ENCODE data around the gene PZP.
"Not testable (repeated sequence)": the region's sequence is repeated elsewhere in the genome, so short reads cannot be mapped to it uniquely, and the experiment has no call there.

PZP gene

GRCh38 chr12:9180810-9181209 is 27.4 kb downstream of the PZP start:
- Histone ChIP-seq H3K79me1 (ENCODE audit: low read length) (no peaks in the 10 kb centered on the region), H3K4me2 (ENCODE audit: low read length) (no peak overlapping the region), H3K4ac (ENCODE audit: low read depth, low read length) (no peak overlapping the region), H3K9ac (ENCODE audit: low read length) (no peak overlapping the region), H2AK5ac (ENCODE audit: low read length) (no peak overlapping the region), H3K27me3 (ENCODE audit: insufficient read depth, low read length, poor library complexity) (no peaks in the 10 kb centered on the region), H3K27ac (ENCODE audit: low read depth, low read length) (no peak overlapping the region), H3K23ac (ENCODE audit: low read length) (no peak overlapping the region), H3K18ac (ENCODE audit: low read length) (no peak overlapping the region), H4K8ac (ENCODE audit: low read depth, low read length) (no peak overlapping the region), H3K4me3 (ENCODE audit: low read length) (no peak overlapping the region), H2BK5ac (ENCODE audit: low read length) (no peak overlapping the region), H3K79me2 (ENCODE audit: control insufficient read depth, insufficient read depth, low read length) (no peaks in the 10 kb centered on the region), H3K56ac (ENCODE audit: low read length) (no peak overlapping the region), H3K36me3 (ENCODE audit: control insufficient read depth, insufficient read depth, low read length) (no peaks in the 10 kb centered on the region), H2BK120ac (ENCODE audit: low read depth, low read length) (no peak overlapping the region), H3K4me1 (ENCODE audit: control insufficient read depth, low read depth, low read length) (no peaks in the 10 kb centered on the region), H4K5ac (ENCODE audit: low read length) (no peak overlapping the region), H2BK15ac (replicated peaks; ENCODE audit: low read depth) (no peak overlapping the region)
- no peak for DNase-seq
- no CpG with 5 or more reads among the region's 4 CpGs for WGBS (ENCODE audit: extremely low coverage, insufficient coverage, low lambda C conversion rate)

GRCh38 chr12:9179781-9180180 is 28.4 kb downstream of the PZP start:
- Histone ChIP-seq H2BK120ac (ENCODE audit: low read depth, low read length) (no peak overlapping the region), H3K9ac (ENCODE audit: low read length) (no peak overlapping the region), H3K56ac (ENCODE audit: low read length) (no peak overlapping the region), H3K4me3 (ENCODE audit: low read length) (no peak overlapping the region), H3K79me2 (ENCODE audit: control insufficient read depth, insufficient read depth, low read length) (no peaks in the 10 kb centered on the region), H3K79me1 (ENCODE audit: low read length) (no peaks in the 10 kb centered on the region), H2BK15ac (replicated peaks; ENCODE audit: low read depth) (no peak overlapping the region), H3K4me1 (ENCODE audit: control insufficient read depth, low read depth, low read length) (no peaks in the 10 kb centered on the region), H2AK5ac (ENCODE audit: low read length) (no peak overlapping the region), H3K27ac (ENCODE audit: low read depth, low read length) (no peak overlapping the region), H3K4me2 (ENCODE audit: low read length) (no peak overlapping the region), H3K23ac (ENCODE audit: low read length) (no peak overlapping the region), H3K27me3 (ENCODE audit: insufficient read depth, low read length, poor library complexity) (no peaks in the 10 kb centered on the region), H3K36me3 (ENCODE audit: control insufficient read depth, insufficient read depth, low read length) (no peaks in the 10 kb centered on the region), H4K5ac (ENCODE audit: low read length) (no peak overlapping the region), H4K8ac (ENCODE audit: low read depth, low read length) (no peak overlapping the region), H3K4ac (ENCODE audit: low read depth, low read length) (no peak overlapping the region), H3K18ac (ENCODE audit: low read length) (no peak overlapping the region), H2BK5ac (ENCODE audit: low read length) (no peak overlapping the region)
- no CpG with 5 or more reads among the region's 3 CpGs for WGBS (ENCODE audit: extremely low coverage, insufficient coverage, low lambda C conversion rate)
- DNase-seq, result no peak

GRCh38 chr12:9169979-9170634 is 38.1 kb downstream of the PZP start:
- H3K79me2 ChIP-seq (ENCODE audit: control insufficient read depth, insufficient read depth, low read length), result no peaks in the 10 kb centered on the region
- no peak overlapping the region for H2BK120ac ChIP-seq (ENCODE audit: low read depth, low read length)
- no peaks in the 10 kb centered on the region for H3K27me3 ChIP-seq (ENCODE audit: insufficient read depth, low read length, poor library complexity)
- H3K23ac ChIP-seq (ENCODE audit: low read length), result no peak overlapping the region
- no peak overlapping the region for H4K5ac ChIP-seq (ENCODE audit: low read length)
- H3K4me3 ChIP-seq (ENCODE audit: low read length), result no peak overlapping the region
- no peak overlapping the region for H4K8ac ChIP-seq (ENCODE audit: low read depth, low read length)
- H3K27ac ChIP-seq (ENCODE audit: low read depth, low read length), result no peak overlapping the region
- H3K36me3 ChIP-seq (ENCODE audit: control insufficient read depth, insufficient read depth, low read length), result no peaks in the 10 kb centered on the region
- WGBS (ENCODE audit: extremely low coverage, insufficient coverage, low lambda C conversion rate), result no CpG with 5 or more reads among the region's 11 CpGs
- no peak overlapping the region for H3K9ac ChIP-seq (ENCODE audit: low read length)
- H2BK5ac ChIP-seq (ENCODE audit: low read length), result peak overlapping the region; percentile 84
- H3K4ac ChIP-seq (ENCODE audit: low read depth, low read length), result no peak overlapping the region
- peak overlapping the region; percentile 69 for H2AK5ac ChIP-seq (ENCODE audit: low read length)
- DNase-seq, result peak; percentile 66
- H2BK15ac ChIP-seq (replicated peaks; ENCODE audit: low read depth), result no peak overlapping the region
- no peak overlapping the region for H3K4me2 ChIP-seq (ENCODE audit: low read length)
- peaks cover 3% of the 10 kb centered on the region for H3K4me1 ChIP-seq (ENCODE audit: control insufficient read depth, low read depth, low read length)
- H3K79me1 ChIP-seq (ENCODE audit: low read length), result no peaks in the 10 kb centered on the region
- H3K18ac ChIP-seq (ENCODE audit: low read length), result peak overlapping the region; percentile 9
- peak overlapping the region; percentile 70 for H3K56ac ChIP-seq (ENCODE audit: low read length)

GRCh38 chr12:9167345-9167744 is 40.9 kb downstream of the PZP start:
- H3K79me1 ChIP-seq (ENCODE audit: low read length), result not testable (repeated sequence)

GRCh38 chr12:9163392-9163791 is 44.8 kb downstream of the PZP start:
- no peaks in the 10 kb centered on the region for H3K79me2 ChIP-seq (ENCODE audit: control insufficient read depth, insufficient read depth, low read length)
- H3K27me3 ChIP-seq (ENCODE audit: insufficient read depth, low read length, poor library complexity), result no peaks in the 10 kb centered on the region
- H3K4me1 ChIP-seq (ENCODE audit: control insufficient read depth, low read depth, low read length), result no peaks in the 10 kb centered on the region
- no peaks in the 10 kb centered on the region for H3K79me1 ChIP-seq (ENCODE audit: low read length)
- H3K4me2 ChIP-seq (ENCODE audit: low read length), result no peak overlapping the region
- no peak overlapping the region for H3K27ac ChIP-seq (ENCODE audit: low read depth, low read length)
- no peak overlapping the region for H2BK5ac ChIP-seq (ENCODE audit: low read length)
- H3K18ac ChIP-seq (ENCODE audit: low read length), result no peak overlapping the region
- H2AK5ac ChIP-seq (ENCODE audit: low read length), result no peak overlapping the region
- no peak for DNase-seq
- H4K5ac ChIP-seq (ENCODE audit: low read length), result no peak overlapping the region
- H3K4ac ChIP-seq (ENCODE audit: low read depth, low read length), result no peak overlapping the region
- no peak overlapping the region for H3K23ac ChIP-seq (ENCODE audit: low read length)
- no peaks in the 10 kb centered on the region for H3K36me3 ChIP-seq (ENCODE audit: control insufficient read depth, insufficient read depth, low read length)
- H2BK15ac ChIP-seq (replicated peaks; ENCODE audit: low read depth), result no peak overlapping the region
- no peak overlapping the region for H3K56ac ChIP-seq (ENCODE audit: low read length)
- no peak overlapping the region for H3K9ac ChIP-seq (ENCODE audit: low read length)
- no peak overlapping the region for H4K8ac ChIP-seq (ENCODE audit: low read depth, low read length)
- no CpG with 5 or more reads among the region's 5 CpGs for WGBS (ENCODE audit: extremely low coverage, insufficient coverage, low lambda C conversion rate)
- H2BK120ac ChIP-seq (ENCODE audit: low read depth, low read length), result no peak overlapping the region
- no peak overlapping the region for H3K4me3 ChIP-seq (ENCODE audit: low read length)

More at GRCh38 chr12:9167345-9167744, 40.9 kb downstream of the PZP start:
- H3K36me3 ChIP-seq (ENCODE audit: control insufficient read depth, insufficient read depth, low read length); H3K9ac ChIP-seq (ENCODE audit: low read length); H3K4ac ChIP-seq (ENCODE audit: low read depth, low read length); H4K5ac ChIP-seq (ENCODE audit: low read length); H3K27me3 ChIP-seq (ENCODE audit: insufficient read depth, low read length, poor library complexity); H2BK120ac ChIP-seq (ENCODE audit: low read depth, low read length); H4K8ac ChIP-seq (ENCODE audit: low read depth, low read length); H3K18ac ChIP-seq (ENCODE audit: low read length); H3K4me3 ChIP-seq (ENCODE audit: low read length); H2BK15ac ChIP-seq (replicated peaks; ENCODE audit: low read depth); H2AK5ac ChIP-seq (ENCODE audit: low read length); H3K4me1 ChIP-seq (ENCODE audit: control insufficient read depth, low read depth, low read length); H3K56ac ChIP-seq (ENCODE audit: low read length); H3K79me2 ChIP-seq (ENCODE audit: control insufficient read depth, insufficient read depth, low read length); H2BK5ac ChIP-seq (ENCODE audit: low read length); H3K23ac ChIP-seq (ENCODE audit: low read length); H3K27ac ChIP-seq (ENCODE audit: low read depth, low read length); H3K4me2 ChIP-seq (ENCODE audit: low read length): not testable (repeated sequence)
- DNase-seq, result peak; percentile 64
- no CpG with 5 or more reads among the region's 5 CpGs for WGBS (ENCODE audit: extremely low coverage, insufficient coverage, low lambda C conversion rate)

- no peak for DNase-seq
- no peaks in the 10 kb centered on the region for H3K36me3 ChIP-seq (ENCODE audit: control insufficient read depth, insufficient read depth, low read length)
- no peak overlapping the region for H3K27ac ChIP-seq (ENCODE audit: low read depth, low read length)
- H3K23ac ChIP-seq (ENCODE audit: low read length), result no peak overlapping the region
- no peak overlapping the region for H2AK5ac ChIP-seq (ENCODE audit: low read length)
- no peak overlapping the region for H2BK15ac ChIP-seq (replicated peaks; ENCODE audit: low read depth)
- no peak overlapping the region for H3K4me3 ChIP-seq (ENCODE audit: low read length)
- no peaks in the 10 kb centered on the region for H3K4me1 ChIP-seq (ENCODE audit: control insufficient read depth, low read depth, low read length)
- H2BK120ac ChIP-seq (ENCODE audit: low read depth, low read length), result no peak overlapping the region
- no CpG with 5 or more reads among the region's 4 CpGs for WGBS (ENCODE audit: extremely low coverage, insufficient coverage, low lambda C conversion rate)
- no peak overlapping the region for H3K4me2 ChIP-seq (ENCODE audit: low read length)
- H3K18ac ChIP-seq (ENCODE audit: low read length), result no peak overlapping the region
- H3K27me3 ChIP-seq (ENCODE audit: insufficient read depth, low read length, poor library complexity), result no peaks in the 10 kb centered on the region
- no peak overlapping the region for H3K9ac ChIP-seq (ENCODE audit: low read length)
- H4K8ac ChIP-seq (ENCODE audit: low read depth, low read length), result no peak overlapping the region
- no peak overlapping the region for H3K4ac ChIP-seq (ENCODE audit: low read depth, low read length)
- no peaks in the 10 kb centered on the region for H3K79me2 ChIP-seq (ENCODE audit: control insufficient read depth, insufficient read depth, low read length)
- H3K56ac ChIP-seq (ENCODE audit: low read length), result no peak overlapping the region
- H3K79me1 ChIP-seq (ENCODE audit: low read length), result no peaks in the 10 kb centered on the region
- no peak overlapping the region for H2BK5ac ChIP-seq (ENCODE audit: low read length)
- no peak overlapping the region for H4K5ac ChIP-seq (ENCODE audit: low read length)
These were observed 52.1 kb downstream of the PZP start for GRCh38 chr12:9156119-9156518.
